HL-60 (cell line): ENCODE measurements around the gene ZNF423.

Experiments
- POLR2AphosphoS5 ChIP-seq: IDR thresholded peaks from 2 replicates; pipeline ENCODE4 v1.6.1; 2012; ENCODE audit warnings: low read depth
- TF ChIP-seq, protein P1 (sequence below): IDR thresholded peaks from one replicate; pipeline ENCODE4 v1.5.1; 2011; ENCODE audit warnings: low read length, control low read depth, inconsistent platforms; ENCODE audit not compliant: insufficient read depth
- TF ChIP-seq, protein P2 (sequence below): IDR thresholded peaks from 2 replicates; pipeline ENCODE4 v1.6.1; 2012; ENCODE audit warnings: low read depth; ENCODE audit not compliant: insufficient replicate concordance

- TF ChIP-seq, protein P1, sequence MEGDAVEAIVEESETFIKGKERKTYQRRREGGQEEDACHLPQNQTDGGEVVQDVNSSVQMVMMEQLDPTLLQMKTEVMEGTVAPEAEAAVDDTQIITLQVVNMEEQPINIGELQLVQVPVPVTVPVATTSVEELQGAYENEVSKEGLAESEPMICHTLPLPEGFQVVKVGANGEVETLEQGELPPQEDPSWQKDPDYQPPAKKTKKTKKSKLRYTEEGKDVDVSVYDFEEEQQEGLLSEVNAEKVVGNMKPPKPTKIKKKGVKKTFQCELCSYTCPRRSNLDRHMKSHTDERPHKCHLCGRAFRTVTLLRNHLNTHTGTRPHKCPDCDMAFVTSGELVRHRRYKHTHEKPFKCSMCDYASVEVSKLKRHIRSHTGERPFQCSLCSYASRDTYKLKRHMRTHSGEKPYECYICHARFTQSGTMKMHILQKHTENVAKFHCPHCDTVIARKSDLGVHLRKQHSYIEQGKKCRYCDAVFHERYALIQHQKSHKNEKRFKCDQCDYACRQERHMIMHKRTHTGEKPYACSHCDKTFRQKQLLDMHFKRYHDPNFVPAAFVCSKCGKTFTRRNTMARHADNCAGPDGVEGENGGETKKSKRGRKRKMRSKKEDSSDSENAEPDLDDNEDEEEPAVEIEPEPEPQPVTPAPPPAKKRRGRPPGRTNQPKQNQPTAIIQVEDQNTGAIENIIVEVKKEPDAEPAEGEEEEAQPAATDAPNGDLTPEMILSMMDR: no peak
- TF ChIP-seq, protein P2, sequence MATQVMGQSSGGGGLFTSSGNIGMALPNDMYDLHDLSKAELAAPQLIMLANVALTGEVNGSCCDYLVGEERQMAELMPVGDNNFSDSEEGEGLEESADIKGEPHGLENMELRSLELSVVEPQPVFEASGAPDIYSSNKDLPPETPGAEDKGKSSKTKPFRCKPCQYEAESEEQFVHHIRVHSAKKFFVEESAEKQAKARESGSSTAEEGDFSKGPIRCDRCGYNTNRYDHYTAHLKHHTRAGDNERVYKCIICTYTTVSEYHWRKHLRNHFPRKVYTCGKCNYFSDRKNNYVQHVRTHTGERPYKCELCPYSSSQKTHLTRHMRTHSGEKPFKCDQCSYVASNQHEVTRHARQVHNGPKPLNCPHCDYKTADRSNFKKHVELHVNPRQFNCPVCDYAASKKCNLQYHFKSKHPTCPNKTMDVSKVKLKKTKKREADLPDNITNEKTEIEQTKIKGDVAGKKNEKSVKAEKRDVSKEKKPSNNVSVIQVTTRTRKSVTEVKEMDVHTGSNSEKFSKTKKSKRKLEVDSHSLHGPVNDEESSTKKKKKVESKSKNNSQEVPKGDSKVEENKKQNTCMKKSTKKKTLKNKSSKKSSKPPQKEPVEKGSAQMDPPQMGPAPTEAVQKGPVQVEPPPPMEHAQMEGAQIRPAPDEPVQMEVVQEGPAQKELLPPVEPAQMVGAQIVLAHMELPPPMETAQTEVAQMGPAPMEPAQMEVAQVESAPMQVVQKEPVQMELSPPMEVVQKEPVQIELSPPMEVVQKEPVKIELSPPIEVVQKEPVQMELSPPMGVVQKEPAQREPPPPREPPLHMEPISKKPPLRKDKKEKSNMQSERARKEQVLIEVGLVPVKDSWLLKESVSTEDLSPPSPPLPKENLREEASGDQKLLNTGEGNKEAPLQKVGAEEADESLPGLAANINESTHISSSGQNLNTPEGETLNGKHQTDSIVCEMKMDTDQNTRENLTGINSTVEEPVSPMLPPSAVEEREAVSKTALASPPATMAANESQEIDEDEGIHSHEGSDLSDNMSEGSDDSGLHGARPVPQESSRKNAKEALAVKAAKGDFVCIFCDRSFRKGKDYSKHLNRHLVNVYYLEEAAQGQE: no peak
- TF ChIP-seq POLR2AphosphoS5: no peak
Measured at GRCh38 chr16:49458656-49459445, 397.1 kb downstream of the ZNF423 start.
